Glomerular visceral epithelial cell (primary cell): ENCODE data around the gene PTPRU.
"Not testable (repeated sequence)": the region's sequence is repeated elsewhere in the genome, so short reads cannot be mapped to it uniquely, and the experiment has no call there.

ENCODE experiments used
- DNase-seq: peaks from one replicate; pipeline ENCODE4 v3.0.0-alpha.2; 2016; ENCODE audit errors: extremely low spot score

PTPRU gene

GRCh38 chr1:29222260-29222659, 14.1 kb upstream of the PTPRU start:
- DNase-seq: not testable (repeated sequence)

GRCh38 chr1:29222686-29223085, 13.6 kb upstream of the PTPRU start:
- DNase-seq: no peak

GRCh38 chr1:29223521-29223920, 12.8 kb upstream of the PTPRU start:
- DNase-seq: no peak

- DNase-seq: no peak
Measured at GRCh38 chr1:29224356-29224837, 11.9 kb upstream of the PTPRU start.

- no peak for DNase-seq
Measured at GRCh38 chr1:29225361-29225760, 11.0 kb upstream of the PTPRU start.

DNA sequence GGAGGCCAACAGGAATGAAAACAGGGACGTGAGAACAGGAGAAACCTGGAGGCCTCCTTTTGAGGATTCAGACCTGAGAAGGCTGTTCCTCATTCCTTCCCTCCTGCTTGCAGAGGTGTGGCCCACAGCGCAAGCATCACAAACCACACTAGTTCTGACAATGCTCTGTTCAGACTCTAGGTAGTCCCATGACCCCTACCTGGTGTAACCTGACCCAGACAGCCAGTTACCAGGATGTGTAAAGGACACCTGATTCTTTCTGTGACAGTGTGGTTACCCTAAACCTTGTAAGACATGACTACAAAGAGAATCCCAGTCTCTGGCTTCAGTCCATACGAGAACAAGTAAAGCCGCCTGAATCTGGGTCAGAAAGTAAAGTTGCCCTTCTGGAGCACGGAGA, 8.8 kb upstream of the PTPRU start:
- DNase-seq: no peak

GRCh38 chr1:29230204-29230552, 6.1 kb upstream of the PTPRU start:
- no peak for DNase-seq

GRCh38 chr1:29230553-29231378, 5.6 kb upstream of the PTPRU start, which contains the start of gene MECR:
Gene MECR, minus strand, starts transcription at chr1:29230934. Its CDS starts 28 bp downstream, at chr1:29230906.
- DNase-seq: peak; percentile 91

DNA sequence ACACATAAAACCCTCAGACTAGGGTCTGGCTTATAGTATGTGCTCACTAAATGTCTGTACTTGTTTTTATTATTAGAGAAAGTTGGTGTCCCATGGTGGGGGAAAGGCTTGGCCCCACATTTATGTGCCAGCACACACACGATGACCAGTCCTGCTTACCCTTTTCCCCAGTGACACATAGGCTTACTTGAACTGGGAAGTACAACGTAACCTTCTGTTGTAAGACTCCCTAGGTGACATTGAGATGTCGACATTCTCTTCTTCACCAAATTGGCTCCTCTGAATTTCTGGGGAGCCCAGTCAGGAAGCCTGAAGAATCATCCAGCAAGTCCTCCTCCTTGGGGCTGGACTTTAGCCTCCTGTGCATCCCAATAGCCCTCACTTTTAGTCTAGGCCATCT, 3.9 kb upstream of the PTPRU start:
- DNase-seq: no peak

DNA sequence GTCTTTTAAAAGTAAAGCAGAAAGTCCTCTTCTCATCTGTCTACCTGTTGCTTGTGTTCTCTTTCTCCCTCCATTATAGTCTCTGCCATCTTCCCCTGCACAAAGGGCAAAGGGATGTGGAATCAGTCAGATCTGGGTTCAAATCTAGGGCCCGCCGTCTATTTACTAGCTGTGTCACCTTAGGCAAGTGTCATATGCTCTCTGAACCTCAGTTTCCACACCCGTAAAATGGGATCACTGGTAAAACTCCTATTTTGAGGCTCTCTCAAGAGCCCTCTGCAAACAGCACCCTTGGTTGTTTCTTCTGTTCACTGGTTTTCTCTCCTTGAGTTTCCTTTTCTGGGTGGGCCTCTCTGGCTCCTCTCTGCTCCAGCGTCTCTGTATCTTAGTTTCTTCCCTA, 2.6 kb upstream of the PTPRU start:
- no peak for DNase-seq

DNA sequence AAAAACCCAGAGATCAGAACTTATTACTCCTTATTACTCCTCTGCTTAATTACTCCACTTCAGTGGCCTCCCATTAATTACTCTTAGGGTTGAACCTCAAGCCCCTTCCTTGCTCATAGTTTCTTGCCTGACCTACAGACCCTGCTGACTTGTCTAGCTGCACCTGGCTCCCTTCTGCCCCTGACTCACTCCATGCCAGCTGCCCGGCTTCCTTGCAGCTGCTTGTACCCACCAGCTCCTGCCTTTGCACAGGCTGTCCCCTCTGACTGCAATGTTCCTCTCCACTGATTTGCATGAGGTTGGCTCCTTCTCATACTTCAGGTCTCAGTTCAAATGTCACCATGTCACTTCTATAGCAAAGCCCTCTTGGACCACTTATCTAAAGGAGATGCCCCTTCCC, 1.9 kb upstream of the PTPRU start:
- no peak for DNase-seq

DNA sequence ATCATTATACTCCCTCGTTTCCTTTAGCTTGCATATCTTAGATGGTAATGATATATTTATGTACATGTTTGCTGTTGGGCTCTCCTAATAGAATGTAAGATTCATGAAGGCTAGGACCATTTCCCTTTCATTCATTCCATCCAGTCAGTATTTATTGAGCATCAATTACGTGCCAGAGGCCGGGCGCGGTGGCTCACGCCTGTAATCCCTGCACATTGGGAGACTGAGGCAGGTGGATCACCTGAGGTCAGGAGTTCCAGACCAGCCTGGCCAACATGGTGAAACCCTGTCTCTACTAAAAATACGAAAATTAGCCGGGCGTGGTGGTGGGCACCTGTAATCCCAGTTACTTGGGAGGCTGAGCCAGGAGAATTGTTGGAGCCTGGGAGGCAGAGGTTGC, 1.4 kb upstream of the PTPRU start:
- not testable (repeated sequence) for DNase-seq

DNA sequence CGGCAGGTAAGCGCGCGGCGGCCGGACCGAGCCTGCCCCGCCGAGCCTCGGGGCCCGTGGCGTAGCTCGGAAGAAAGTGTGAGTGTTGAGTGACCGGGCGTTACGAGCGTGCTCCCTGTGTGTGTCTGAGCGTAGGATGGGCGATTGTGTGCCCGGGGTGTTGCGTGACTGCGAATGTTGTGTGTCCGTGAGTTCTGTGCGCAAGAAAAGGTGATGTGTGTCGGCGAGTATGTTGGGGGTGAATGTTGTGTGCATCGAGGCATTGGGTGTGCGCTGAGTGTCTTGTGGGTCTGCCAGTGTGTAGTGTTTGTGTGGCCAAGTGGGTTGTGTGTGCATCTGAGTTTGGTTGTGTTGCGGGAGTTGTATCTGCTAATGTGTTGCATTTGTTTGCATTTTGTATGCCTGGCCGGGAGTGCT, 398 bp downstream of the PTPRU start:
- DNase-seq: no peak

GRCh38 chr1:29237129-29237821, 953 bp downstream of the PTPRU start:
- DNase-seq: peak; percentile 34

GRCh38 chr1:29237852-29238619, 1.7 kb downstream of the PTPRU start:
- no peak for DNase-seq

DNA sequence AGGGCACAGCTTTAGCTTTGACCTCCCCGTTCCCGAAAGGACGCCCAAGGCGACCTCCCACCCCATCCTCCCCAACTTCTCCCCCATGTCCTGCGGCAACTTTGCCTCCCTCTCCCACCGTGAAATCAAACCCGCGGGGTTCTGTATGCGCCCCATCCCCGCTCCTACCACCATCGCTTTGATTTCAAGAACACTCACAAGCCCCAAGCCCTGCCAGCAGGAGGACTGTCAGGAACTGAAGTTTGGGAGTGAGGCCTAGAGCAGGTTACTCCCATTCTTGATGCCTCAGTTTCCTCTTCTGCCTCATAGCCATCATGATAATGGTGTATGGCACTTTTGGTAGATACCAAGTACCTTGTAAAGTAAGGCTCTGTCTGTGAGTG, 2.3 kb downstream of the PTPRU start:
- DNase-seq: no peak

- peak; percentile 32 for DNase-seq
Measured at GRCh38 chr1:29239142-29239541, 2.8 kb downstream of the PTPRU start.

DNA sequence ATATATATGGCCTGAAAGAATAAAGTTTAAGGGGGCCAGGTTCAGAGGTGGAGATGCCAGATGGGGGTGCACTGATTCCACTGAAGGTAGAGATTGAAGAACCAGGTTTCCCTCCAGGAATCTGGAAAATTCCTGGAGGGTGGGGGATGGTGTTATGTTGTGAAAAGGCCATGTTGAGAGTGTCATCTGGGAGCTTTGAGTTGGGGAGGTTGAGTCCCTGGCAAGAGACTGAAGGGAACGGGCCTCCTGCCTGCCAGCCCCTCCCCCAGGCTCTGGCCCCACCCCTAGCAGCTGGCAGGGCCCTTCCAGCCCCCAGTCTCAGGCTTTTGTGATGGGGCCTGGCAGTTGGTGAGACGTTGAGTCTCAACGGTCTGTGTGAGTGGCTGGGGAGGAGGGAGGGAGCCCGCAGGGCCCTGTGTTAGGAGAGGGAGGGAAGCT, 4.1 kb downstream of the PTPRU start:
- DNase-seq: no peak

DNA sequence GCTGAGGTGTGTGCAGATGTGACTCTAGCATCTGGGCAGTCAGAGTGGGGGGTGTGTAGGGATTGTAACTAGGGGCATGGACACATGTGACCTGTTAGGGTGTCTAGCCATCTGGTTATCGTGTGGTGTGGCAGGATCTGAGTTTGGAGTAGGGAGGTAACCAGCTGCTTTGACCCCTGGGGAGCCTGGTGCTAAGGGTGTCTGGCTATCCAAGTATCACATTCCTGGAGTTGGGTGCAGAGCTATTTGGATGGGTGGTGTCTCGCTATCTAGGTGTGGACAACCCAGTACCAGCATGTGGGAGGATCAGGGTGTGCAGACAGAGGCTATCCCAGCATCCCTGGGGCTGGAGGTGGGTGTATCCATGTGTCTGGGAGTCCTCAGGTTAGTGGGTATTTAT, 4.7 kb downstream of the PTPRU start:
- DNase-seq: no peak

DNA sequence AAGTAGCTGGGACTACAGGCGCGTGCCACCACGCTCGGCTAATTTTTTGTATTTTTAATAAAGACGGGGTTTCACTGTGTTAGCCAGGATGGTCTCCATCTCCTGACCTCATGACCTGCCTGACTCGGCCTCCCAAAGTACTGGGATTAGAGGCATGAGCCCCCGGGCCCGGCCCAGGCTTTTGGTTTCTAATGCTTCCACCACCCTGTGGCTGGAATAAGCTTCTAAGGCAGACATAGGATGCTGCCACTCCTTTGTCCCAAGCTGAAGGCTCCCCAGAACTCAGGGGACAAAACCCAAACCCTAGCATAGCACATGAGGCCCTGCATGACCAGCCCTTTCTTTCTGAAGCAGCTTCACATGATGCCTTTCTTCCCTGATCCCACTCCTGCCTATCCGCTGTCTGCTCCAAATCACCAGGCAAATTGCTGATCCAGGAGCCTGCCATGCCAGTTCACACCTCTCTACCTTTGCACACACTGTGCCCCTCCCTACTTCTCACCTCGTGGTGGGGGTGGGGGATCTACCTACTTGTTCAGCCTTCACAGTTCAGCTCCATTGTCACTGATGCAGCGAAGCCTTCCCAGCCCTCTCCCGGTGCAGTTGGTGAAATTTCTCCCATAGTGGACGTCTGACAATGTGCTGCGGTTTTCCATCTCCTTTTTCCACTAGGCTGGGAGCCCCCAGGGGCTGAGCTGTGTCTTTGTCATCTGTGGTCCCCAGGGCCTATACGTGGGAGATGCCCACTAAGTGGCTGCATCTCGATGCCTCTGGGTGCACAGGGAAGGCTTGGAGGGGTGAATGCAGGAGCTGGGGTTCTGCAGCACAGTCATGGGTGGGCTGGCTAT, 6.9 kb downstream of the PTPRU start:
- DNase-seq: no peak

GRCh38 chr1:29243871-29244200, 7.5 kb downstream of the PTPRU start:
- peak; percentile 52 for DNase-seq

- no peak for DNase-seq
Measured at GRCh38 chr1:29245261-29245660, 8.9 kb downstream of the PTPRU start.
